ENCODE results near the gene ZRANB2.

The ZRANB2 gene

GRCh38 chr1:71080739-71081696, at the start of gene ZRANB2:
Gene ZRANB2, minus strand, starts transcription at chr1:71081035. Its CDS starts 40 bp downstream, at chr1:71080995.
- DNase-seq: peak; percentile 96

GRCh38 chr1:71128060-71128459, 47.2 kb upstream of the ZRANB2 start:
- no peak for DNase-seq

GRCh38 chr1:71118086-71118485, 37.3 kb upstream of the ZRANB2 start:
- no peak for DNase-seq

- DNase-seq: no peak
Measured at GRCh38 chr1:71116729-71117128, 35.9 kb upstream of the ZRANB2 start.

GRCh38 chr1:71106658-71107322, 26.0 kb upstream of the ZRANB2 start:
- no peak for DNase-seq

GRCh38 chr1:71104417-71104816, 23.6 kb upstream of the ZRANB2 start:
- DNase-seq: no peak

GRCh38 chr1:71101839-71102376, 21.1 kb upstream of the ZRANB2 start:
- DNase-seq: no peak

GRCh38 chr1:71097428-71097827, 16.6 kb upstream of the ZRANB2 start:
- no peak for DNase-seq

- DNase-seq: no peak
Measured at GRCh38 chr1:71094913-71095312, 14.1 kb upstream of the ZRANB2 start.

GRCh38 chr1:71093938-71094337, 13.1 kb upstream of the ZRANB2 start:
- DNase-seq: peak; percentile 18

- no peak for DNase-seq
Measured at GRCh38 chr1:71089536-71090270, 8.9 kb upstream of the ZRANB2 start.

- no peak for DNase-seq
Measured at GRCh38 chr1:71088645-71089287, 7.9 kb upstream of the ZRANB2 start.

- DNase-seq: no peak
Measured at GRCh38 chr1:71087713-71088112, 6.9 kb upstream of the ZRANB2 start.

GRCh38 chr1:71087060-71087459, 6.2 kb upstream of the ZRANB2 start:
- DNase-seq: no peak

- DNase-seq: no peak
Measured at GRCh38 chr1:71086331-71086730, 5.5 kb upstream of the ZRANB2 start.

- DNase-seq: no peak
Measured at GRCh38 chr1:71083271-71083670, 2.4 kb upstream of the ZRANB2 start.

- DNase-seq: no peak
Measured at GRCh38 chr1:71081697-71082080, 854 bp upstream of the ZRANB2 start.

- DNase-seq: peak; percentile 22
Measured at GRCh38 chr1:71080230-71080738, 551 bp downstream of the ZRANB2 start.

- no peak for DNase-seq
Measured at GRCh38 chr1:71074681-71075080, 6.2 kb downstream of the ZRANB2 start.

- DNase-seq: no peak
Measured at GRCh38 chr1:71072273-71072672, 8.6 kb downstream of the ZRANB2 start.

GRCh38 chr1:71071720-71072119, 9.1 kb downstream of the ZRANB2 start:
- DNase-seq: no peak
